HFFc6 (cell line): ENCODE measurements around the gene ANO7. TPM values are rescaled to one million over a fixed set of nuclear protein-coding genes. Genes with fewer than 3 reads are reported as not detected.

Source experiments
- DNase-seq: peaks from one replicate; pipeline ENCODE4 v3.0.0-alpha.2; 2018
- H3K27ac Mint-ChIP-seq: 2 replicates; pipeline ENCODE4 v1.8.0; 2020; ENCODE audit warnings: mild to moderate bottlenecking, mixed read lengths
- H3K27me3 Mint-ChIP-seq: 2 replicates; pipeline ENCODE4 v1.8.0; 2021; ENCODE audit warnings: mild to moderate bottlenecking, moderate library complexity, mixed read lengths; ENCODE audit not compliant: insufficient read depth
- H3K36me3 Mint-ChIP-seq: 2 replicates; pipeline ENCODE4 v1.8.0; 2021; ENCODE audit warnings: low read depth, mixed read lengths
- H3K4me1 Mint-ChIP-seq: 2 replicates; pipeline ENCODE4 v1.8.0; 2020; ENCODE audit warnings: low read depth, mixed read lengths
- H3K4me3 Mint-ChIP-seq: 2 replicates; pipeline ENCODE4 v1.8.0; 2020; ENCODE audit warnings: mild to moderate bottlenecking, moderate library complexity, mixed read lengths
- H3K9me3 Mint-ChIP-seq: 2 replicates; pipeline ENCODE4 v1.8.0; 2020; ENCODE audit warnings: mild to moderate bottlenecking, mixed read lengths
- total RNA-seq, 6 experiments: library from RNA; stranded (reverse); fragmentation: NEBNext Ultra II Directional; extraction: Animal tissue kit (Norgen Biotek cat#: 25700); gene quantifications; 2 replicates in 1 of 6; 3 replicates in 5 of 6; pipeline ENCODE4 v1.2.3, GENCODE V29; 2021
- TF ChIP-seq, protein P1 (sequence below): fragments of 200-600 bp; sonication (generic); IDR thresholded peaks from 2 replicates; pipeline ENCODE4 v1.5.0; 2021; ENCODE audit warnings: antibody characterized with exemption, mild to moderate bottlenecking

Gene ANO7
- total RNA-seq, 6 experiments from 2014 or later, result 0.80 to 1.4 (median 1.2) TPM

- no peak overlapping the region for H3K27ac Mint-ChIP-seq
- H3K36me3 Mint-ChIP-seq, result no peaks in the 10 kb centered on the region
- peaks cover 36% of the 10 kb centered on the region for H3K27me3 Mint-ChIP-seq
- TF ChIP-seq, protein P1, sequence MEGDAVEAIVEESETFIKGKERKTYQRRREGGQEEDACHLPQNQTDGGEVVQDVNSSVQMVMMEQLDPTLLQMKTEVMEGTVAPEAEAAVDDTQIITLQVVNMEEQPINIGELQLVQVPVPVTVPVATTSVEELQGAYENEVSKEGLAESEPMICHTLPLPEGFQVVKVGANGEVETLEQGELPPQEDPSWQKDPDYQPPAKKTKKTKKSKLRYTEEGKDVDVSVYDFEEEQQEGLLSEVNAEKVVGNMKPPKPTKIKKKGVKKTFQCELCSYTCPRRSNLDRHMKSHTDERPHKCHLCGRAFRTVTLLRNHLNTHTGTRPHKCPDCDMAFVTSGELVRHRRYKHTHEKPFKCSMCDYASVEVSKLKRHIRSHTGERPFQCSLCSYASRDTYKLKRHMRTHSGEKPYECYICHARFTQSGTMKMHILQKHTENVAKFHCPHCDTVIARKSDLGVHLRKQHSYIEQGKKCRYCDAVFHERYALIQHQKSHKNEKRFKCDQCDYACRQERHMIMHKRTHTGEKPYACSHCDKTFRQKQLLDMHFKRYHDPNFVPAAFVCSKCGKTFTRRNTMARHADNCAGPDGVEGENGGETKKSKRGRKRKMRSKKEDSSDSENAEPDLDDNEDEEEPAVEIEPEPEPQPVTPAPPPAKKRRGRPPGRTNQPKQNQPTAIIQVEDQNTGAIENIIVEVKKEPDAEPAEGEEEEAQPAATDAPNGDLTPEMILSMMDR, result no peak
- no peak overlapping the region for H3K4me3 Mint-ChIP-seq
- H3K9me3 Mint-ChIP-seq, result no peaks in the 10 kb centered on the region; the same call in 1 of the 2 replicates
- no peak for DNase-seq
- H3K4me1 Mint-ChIP-seq, result peaks cover 18% of the 10 kb centered on the region
Measured at GRCh38 chr2:241216211-241216761, 27.8 kb downstream of the ANO7 start.

DNA sequence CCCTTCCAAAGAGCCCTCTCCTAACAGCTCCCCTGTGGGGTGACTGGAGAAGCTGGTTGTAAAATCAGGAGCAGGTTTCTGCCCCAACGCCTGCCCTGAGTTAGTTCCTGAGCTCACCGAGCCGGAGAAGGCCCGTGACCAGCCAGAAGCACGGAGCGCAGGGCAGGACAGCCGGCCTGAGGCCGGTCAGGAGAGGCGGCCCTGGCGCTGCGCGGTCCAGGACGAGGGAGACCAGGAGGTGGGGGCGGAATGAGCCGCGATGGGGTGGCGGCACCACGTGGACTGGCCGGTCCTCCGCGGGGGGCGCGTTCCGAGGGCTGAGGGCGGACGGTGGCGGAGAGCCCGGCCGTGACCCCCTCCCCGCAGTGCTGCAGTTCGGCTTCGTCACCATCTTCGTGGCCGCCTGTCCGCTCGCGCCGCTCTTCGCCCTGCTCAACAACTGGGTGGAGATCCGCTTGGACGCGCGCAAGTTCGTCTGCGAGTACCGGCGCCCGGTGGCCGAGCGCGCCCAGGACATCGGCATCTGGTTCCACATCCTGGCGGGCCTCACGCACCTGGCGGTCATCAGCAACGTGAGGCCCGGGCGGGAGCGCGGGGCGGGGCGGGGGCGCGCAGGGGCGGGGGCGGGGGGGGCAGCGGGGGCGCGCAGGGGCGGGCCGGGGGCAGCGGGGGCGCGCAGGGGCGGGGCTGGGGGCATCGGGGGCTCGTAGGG lies 29.0 kb downstream of the ANO7 start:
- TF ChIP-seq, protein P1, result no peak
- peak; percentile 43 for DNase-seq
- Mint-ChIP-seq H3K9me3 (no peaks in the 10 kb centered on the region; the same call in none of the 2 replicates), H3K4me3 (peak overlapping the region; percentile 79), H3K27me3 (peaks cover 29% of the 10 kb centered on the region), H3K36me3 (no peaks in the 10 kb centered on the region), H3K27ac (peak overlapping the region; percentile 78), H3K4me1 (peaks cover 21% of the 10 kb centered on the region)

DNA sequence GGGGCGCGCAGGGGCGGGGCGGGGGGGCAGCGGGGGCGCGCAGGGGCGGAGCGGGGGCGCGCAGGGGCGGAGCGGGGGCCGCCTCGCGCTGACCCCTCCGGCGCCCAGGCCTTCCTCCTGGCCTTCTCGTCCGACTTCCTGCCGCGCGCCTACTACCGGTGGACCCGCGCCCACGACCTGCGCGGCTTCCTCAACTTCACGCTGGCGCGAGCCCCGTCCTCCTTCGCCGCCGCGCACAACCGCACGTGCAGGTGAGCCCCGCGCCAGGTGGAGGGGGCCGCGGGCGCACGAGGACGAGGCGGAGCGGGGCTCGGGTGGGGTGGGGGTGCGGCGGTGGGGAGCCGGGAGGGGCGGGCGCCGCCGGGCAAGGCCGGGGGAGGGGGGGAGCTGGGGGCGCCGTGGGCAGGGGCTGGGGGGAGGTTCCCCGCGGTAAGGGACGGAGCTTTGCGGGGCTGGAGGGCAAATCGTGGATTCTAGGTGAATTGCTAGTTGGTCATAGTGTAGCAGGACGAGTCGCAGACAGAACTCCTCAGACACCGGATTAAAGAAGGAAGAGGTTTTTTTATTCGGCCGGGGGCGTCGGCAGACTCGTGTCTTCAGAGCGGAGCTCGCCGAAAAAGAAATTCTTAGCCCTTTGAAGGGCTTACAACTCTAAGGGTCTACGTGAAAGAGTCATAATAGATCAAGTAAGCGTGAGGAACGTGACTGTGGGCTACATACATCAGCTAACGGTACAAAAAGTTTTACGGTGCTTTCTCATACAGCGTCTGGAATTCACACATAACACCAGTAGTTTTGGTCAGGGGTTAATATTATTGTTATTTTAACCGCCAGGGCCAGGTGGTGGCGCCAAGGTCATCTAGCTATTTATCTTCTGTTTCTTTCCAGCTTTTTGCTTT lies 29.9 kb downstream of the ANO7 start:
- DNase-seq, result no peak
- peak overlapping the region; percentile 71 for H3K27ac Mint-ChIP-seq
- H3K4me1 Mint-ChIP-seq, result peaks cover 28% of the 10 kb centered on the region
- H3K27me3 Mint-ChIP-seq, result peaks cover 30% of the 10 kb centered on the region
- TF ChIP-seq, protein P1, result peak; percentile 16; the same call in 1 of the 2 replicates
- peak overlapping the region; percentile 91 for H3K4me3 Mint-ChIP-seq
- H3K36me3 Mint-ChIP-seq, result no peaks in the 10 kb centered on the region
- H3K9me3 Mint-ChIP-seq, result peaks cover 3% of the 10 kb centered on the region

DNA sequence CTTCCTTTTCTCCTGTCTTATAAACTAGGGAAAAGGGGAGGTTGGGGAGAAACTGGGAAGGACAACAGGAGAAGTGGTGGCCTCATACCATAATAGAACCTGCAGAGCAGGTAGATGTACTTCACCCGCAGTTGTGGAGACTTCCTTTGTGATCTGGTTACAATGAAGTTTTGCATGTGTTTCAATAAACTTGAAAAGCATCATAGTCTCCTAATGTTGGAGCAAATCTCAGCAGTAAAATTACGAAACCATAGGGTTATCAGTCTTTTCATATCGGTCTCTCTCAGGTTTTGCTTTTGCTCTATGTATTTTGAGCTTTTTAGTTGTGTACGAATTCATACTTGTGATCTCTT lies 30.5 kb downstream of the ANO7 start:
- Mint-ChIP-seq H3K9me3 (peaks cover 7% of the 10 kb centered on the region), H3K27me3 (peaks cover 31% of the 10 kb centered on the region), H3K4me3 (peak overlapping the region; percentile 91), H3K36me3 (no peaks in the 10 kb centered on the region), H3K4me1 (peaks cover 34% of the 10 kb centered on the region), H3K27ac (peak overlapping the region; percentile 71; the same call in 1 of the 2 replicates)
- TF ChIP-seq, protein P1, result no peak
- no peak for DNase-seq

DNA sequence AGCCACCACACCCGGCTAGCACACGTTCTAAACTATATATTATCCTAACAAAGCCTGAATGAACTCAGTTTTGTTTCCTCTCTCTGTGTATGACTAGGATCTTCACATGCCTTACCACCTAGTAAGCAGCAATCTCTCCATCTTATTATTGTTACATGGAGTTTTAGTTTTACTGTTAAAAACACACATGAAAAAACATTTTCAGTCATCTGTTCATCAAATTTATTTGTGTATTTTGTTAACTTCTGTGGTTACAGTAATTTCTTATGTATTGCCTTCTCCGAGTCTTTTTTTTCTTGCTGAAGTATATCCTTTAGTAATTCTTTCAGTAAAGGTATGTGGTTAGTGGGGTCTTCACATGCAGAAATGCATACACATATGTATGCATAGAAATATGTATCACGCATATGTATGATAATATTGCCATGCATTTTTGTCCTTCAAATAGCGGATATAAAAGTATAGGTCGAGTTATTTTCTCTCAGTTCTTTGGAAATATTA lies 31.4 kb downstream of the ANO7 start:
- no peak for DNase-seq
- TF ChIP-seq, protein P1, result no peak
- 0 out of 2 replicates have a peak overlapping the region, but pooled peaks have one; percentile 91 for H3K4me3 Mint-ChIP-seq
- peaks cover 14% of the 10 kb centered on the region for H3K9me3 Mint-ChIP-seq
- H3K36me3 Mint-ChIP-seq, result no peaks in the 10 kb centered on the region
- H3K4me1 Mint-ChIP-seq, result peaks cover 43% of the 10 kb centered on the region
- H3K27me3 Mint-ChIP-seq, result peaks cover 33% of the 10 kb centered on the region
- H3K27ac Mint-ChIP-seq, result no peak overlapping the region
